DOHH2 (cell line): ENCODE data around the gene LIMS1.

Experiments
- H3F3A ChIP-seq: fragments of 200-600 bp; sonication (generic), shearing (Covaris generic); 2 replicates; pipeline ENCODE4 v1.6.0; 2016; ENCODE audit warnings: antibody characterized with exemption, mild to moderate bottlenecking; ENCODE audit not compliant: control insufficient read depth, insufficient read depth
- H3K27ac ChIP-seq: fragments of 200-600 bp; sonication (generic); 2 replicates; pipeline ENCODE4 v1.5.1; 2014; ENCODE audit warnings: low read depth, mild to moderate bottlenecking, low read length, moderate library complexity
- H3K27me3 ChIP-seq: fragments of 200-600 bp; sonication (generic); 2 replicates; pipeline ENCODE4 v1.6.1; 2014; ENCODE audit warnings: mild to moderate bottlenecking, low read length, mixed read lengths; ENCODE audit not compliant: control insufficient read depth
- H3K36me3 ChIP-seq: fragments of 200-600 bp; sonication (generic); 2 replicates; pipeline ENCODE4 v1.6.1; 2014; ENCODE audit warnings: mild to moderate bottlenecking, low read length, moderate library complexity, mixed read lengths; ENCODE audit not compliant: control insufficient read depth
- H3K4me1 ChIP-seq: fragments of 200-600 bp; sonication (generic); 2 replicates; pipeline ENCODE4 v1.6.1; 2014; ENCODE audit warnings: mild to moderate bottlenecking, low read length, mixed read lengths; ENCODE audit not compliant: control insufficient read depth
- H3K4me2 ChIP-seq: fragments of 200-600 bp; sonication (generic); 2 replicates; pipeline ENCODE4 v1.6.0; 2014; ENCODE audit warnings: mild to moderate bottlenecking, low read length, moderate library complexity
- H3K4me3 ChIP-seq: fragments of 200-600 bp; sonication (generic); 2 replicates; pipeline ENCODE4 v1.5.1; 2014; ENCODE audit warnings: mild to moderate bottlenecking, low read length, mixed read lengths
- H3K79me2 ChIP-seq: fragments of 200-600 bp; sonication (generic); 2 replicates; pipeline ENCODE4 v1.6.1; 2014; ENCODE audit warnings: mild to moderate bottlenecking, low read length, mixed read lengths; ENCODE audit not compliant: control insufficient read depth
- H3K9me2 ChIP-seq: fragments of 200-600 bp; sonication (generic); replicated peaks from 2 replicates; pipeline ENCODE4 v1.6.1; 2014; ENCODE audit warnings: mild to moderate bottlenecking, low read length, mixed read lengths; ENCODE audit not compliant: control insufficient read depth
- H3K9me3 ChIP-seq: fragments of 200-600 bp; sonication (generic); 2 replicates; pipeline ENCODE4 v1.6.1; 2014; ENCODE audit warnings: antibody characterized with exemption, low read length, mixed read lengths; ENCODE audit not compliant: control insufficient read depth, insufficient read depth
- H4K20me1 ChIP-seq: fragments of 200-600 bp; sonication (generic); 2 replicates; pipeline ENCODE4 v1.6.0; 2014; ENCODE audit warnings: low read depth, mild to moderate bottlenecking, antibody characterized with exemption, low read length, moderate library complexity; ENCODE audit not compliant: control insufficient read depth, insufficient read depth
- EZH2phosphoT487 ChIP-seq: fragments of 200-600 bp; sonication (generic); IDR thresholded peaks from 2 replicates; pipeline ENCODE4 v1.6.1; 2017; ENCODE audit warnings: borderline replicate concordance, mild to moderate bottlenecking, antibody characterized with exemption, low read length, moderate library complexity, mixed read lengths
- TF ChIP-seq, protein P1 (sequence below): fragments of 200-600 bp; sonication (generic); IDR thresholded peaks from one replicate; pipeline ENCODE4 v1.5.1; 2014; ENCODE audit warnings: antibody characterized with exemption, mild to moderate bottlenecking, low read depth, low read length; ENCODE audit not compliant: poor library complexity, severe bottlenecking

The LIMS1 gene

DNA sequence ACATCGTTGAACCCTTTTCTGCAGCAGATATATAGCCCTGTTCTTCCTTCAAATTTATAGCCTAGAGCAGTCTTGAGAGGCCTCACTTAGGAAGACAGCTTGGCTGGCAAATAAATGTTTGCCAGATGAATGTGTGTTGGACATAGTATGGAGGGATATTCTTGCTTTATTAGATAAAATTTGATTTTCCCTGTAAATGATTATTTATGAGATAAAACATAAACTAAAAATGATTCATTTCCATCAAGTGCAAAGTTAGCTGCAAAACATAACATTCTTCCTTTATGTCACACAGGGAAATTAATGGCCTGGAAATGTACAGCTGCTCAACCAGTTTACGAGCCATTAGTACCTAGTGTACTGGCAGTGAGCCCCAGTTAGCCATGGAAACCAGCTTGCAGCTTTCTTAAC is 82.5 kb downstream of the LIMS1 start:
- no peak overlapping the region for H3K4me3 ChIP-seq
- no peaks in the 10 kb centered on the region for H3K27me3 ChIP-seq
- TF ChIP-seq EZH2phosphoT487 = no peak
- TF ChIP-seq, protein P1, sequence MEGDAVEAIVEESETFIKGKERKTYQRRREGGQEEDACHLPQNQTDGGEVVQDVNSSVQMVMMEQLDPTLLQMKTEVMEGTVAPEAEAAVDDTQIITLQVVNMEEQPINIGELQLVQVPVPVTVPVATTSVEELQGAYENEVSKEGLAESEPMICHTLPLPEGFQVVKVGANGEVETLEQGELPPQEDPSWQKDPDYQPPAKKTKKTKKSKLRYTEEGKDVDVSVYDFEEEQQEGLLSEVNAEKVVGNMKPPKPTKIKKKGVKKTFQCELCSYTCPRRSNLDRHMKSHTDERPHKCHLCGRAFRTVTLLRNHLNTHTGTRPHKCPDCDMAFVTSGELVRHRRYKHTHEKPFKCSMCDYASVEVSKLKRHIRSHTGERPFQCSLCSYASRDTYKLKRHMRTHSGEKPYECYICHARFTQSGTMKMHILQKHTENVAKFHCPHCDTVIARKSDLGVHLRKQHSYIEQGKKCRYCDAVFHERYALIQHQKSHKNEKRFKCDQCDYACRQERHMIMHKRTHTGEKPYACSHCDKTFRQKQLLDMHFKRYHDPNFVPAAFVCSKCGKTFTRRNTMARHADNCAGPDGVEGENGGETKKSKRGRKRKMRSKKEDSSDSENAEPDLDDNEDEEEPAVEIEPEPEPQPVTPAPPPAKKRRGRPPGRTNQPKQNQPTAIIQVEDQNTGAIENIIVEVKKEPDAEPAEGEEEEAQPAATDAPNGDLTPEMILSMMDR = no peak
- no peaks in the 10 kb centered on the region for H3K9me3 ChIP-seq
- no peaks in the 10 kb centered on the region for H4K20me1 ChIP-seq
- H3K79me2 ChIP-seq = peaks cover 90% of the 10 kb centered on the region
- peaks cover 20% of the 10 kb centered on the region for H3F3A ChIP-seq
- peak overlapping the region; percentile 67 for H3K4me2 ChIP-seq
- H3K4me1 ChIP-seq = peaks cover 99% of the 10 kb centered on the region
- no peaks in the 10 kb centered on the region for H3K36me3 ChIP-seq
- H3K27ac ChIP-seq = no peak overlapping the region
- no peaks in the 10 kb centered on the region for H3K9me2 ChIP-seq

GRCh38 chr2:108617617-108618016 is 83.3 kb downstream of the LIMS1 start:
- Histone ChIP-seq H3K27me3 (no peaks in the 10 kb centered on the region), H3F3A (peaks cover 17% of the 10 kb centered on the region), H3K4me2 (peak overlapping the region; percentile 74; the same call in 1 of the 2 replicates), H3K9me3 (no peaks in the 10 kb centered on the region), H3K27ac (no peak overlapping the region), H3K9me2 (no peaks in the 10 kb centered on the region), H3K36me3 (no peaks in the 10 kb centered on the region), H3K4me1 (peaks cover 100% of the 10 kb centered on the region), H4K20me1 (no peaks in the 10 kb centered on the region), H3K79me2 (peaks cover 94% of the 10 kb centered on the region), H3K4me3 (no peak overlapping the region)
- TF ChIP-seq, protein P1 = no peak
- no peak for TF ChIP-seq EZH2phosphoT487

DNA sequence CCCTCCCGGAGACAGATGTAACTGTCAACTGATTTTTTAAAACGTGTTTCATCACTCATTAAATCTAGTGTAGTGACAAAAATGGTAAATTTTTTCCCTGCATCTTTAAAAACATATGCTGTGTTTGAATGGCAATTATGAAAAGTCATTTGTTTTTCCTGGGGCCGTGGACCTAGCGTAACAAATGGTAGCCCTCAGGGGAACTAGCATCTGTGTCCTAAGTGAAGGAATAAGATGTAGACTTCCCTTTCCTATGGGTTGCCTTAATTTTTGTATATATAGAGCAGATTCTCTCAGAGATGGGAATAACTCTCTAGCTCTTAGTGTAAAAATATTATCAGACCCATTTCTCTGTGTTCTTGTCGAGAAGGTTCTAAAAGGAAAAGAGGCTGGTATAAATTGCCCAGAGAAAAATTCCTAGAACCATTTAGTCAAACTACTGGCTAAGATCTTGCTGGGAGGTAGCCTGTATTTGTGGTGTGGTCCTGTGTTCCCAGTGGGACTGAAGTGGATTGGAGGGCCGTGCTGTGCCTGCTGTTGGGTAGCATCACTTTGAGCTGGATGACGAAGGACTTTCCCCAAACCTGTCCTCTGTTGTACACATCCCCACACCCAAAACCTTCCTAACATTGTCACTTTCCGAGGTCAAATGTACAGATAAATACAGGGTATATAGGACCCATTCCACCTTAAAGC is 85.8 kb downstream of the LIMS1 start:
- H3K4me2 ChIP-seq = peak overlapping the region; percentile 74
- H3K79me2 ChIP-seq = peaks cover 86% of the 10 kb centered on the region
- peak overlapping the region; percentile 66 for H3K27ac ChIP-seq
- no peaks in the 10 kb centered on the region for H3K9me2 ChIP-seq
- no peaks in the 10 kb centered on the region for H3K36me3 ChIP-seq
- peaks cover 94% of the 10 kb centered on the region for H3K4me1 ChIP-seq
- no peaks in the 10 kb centered on the region for H3K9me3 ChIP-seq
- peak overlapping the region; percentile 67 for H3K4me3 ChIP-seq
- no peaks in the 10 kb centered on the region for H4K20me1 ChIP-seq
- no peaks in the 10 kb centered on the region for H3K27me3 ChIP-seq
- peaks cover 20% of the 10 kb centered on the region for H3F3A ChIP-seq
- no peak for TF ChIP-seq EZH2phosphoT487
- TF ChIP-seq, protein P1 = no peak
